ENCODE results near the gene SUPT6H. TPM values are rescaled to one million over a fixed set of nuclear protein-coding genes. Genes with fewer than 3 reads are reported as not detected.

SUPT6H gene
- total and polyA plus RNA-seq, 2 donors (not counting 1 experiment from before 2014, with no cell fraction given): 35.8 to 110 TPM

DNA sequence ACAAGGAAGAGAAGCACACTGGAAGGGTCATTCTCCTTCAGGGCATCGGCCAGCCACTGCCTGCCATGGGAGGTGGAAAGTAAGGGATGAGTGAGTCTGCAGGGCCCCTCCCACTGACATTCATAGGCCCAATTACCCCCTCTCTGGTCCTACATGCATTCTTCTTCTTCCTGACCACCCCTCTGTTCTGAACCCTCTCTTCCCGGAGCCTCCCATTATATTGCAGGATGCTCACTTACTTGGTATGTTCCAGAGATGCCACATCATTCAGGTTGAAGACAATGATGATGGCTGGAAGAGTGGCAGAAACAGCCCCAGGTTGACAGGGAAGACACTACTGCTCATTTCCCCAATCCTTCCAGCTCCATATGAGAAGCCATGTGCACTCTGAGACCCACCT lies 53.2 kb downstream of the SUPT6H start:
- ATAC-seq (ENCODE audit: low read depth): no peak
- intact Hi-C loops (cut with micrococcal nuclease): loop anchor here (5.0 to 10.0 kb wide), 4 partner anchors 37 to 577 kb away; partner anchors contain the start of genes ALDOC, NUFIP2 and PIGS
- Histone ChIP-seq H3K27me3 (replicated peaks in 1 of 4; ENCODE audit: control extremely low read depth in 1 of 4, control insufficient read depth in 3 of 4, insufficient read depth in 4 of 4, low read length in 3 of 4) (peaks cover 0 to 8% (median 2%) of the 10 kb centered on the region in 4 experiments), H3K79me2 (ENCODE audit: control insufficient read depth, insufficient read depth, low read length) (peaks cover 4% of the 10 kb centered on the region), H4K20me1 (ENCODE audit: control insufficient read depth, insufficient read depth, low read length, poor library complexity, severe bottlenecking) (peaks cover 2% of the 10 kb centered on the region), H3K27ac (ENCODE audit: low read length in 2 of 2) (no peak overlapping the region), H3K9me3 (ENCODE audit: control extremely low read depth in 1 of 3, control insufficient read depth in 2 of 3, insufficient read depth in 1 of 3, low read length in 2 of 3) (no peaks in the 10 kb centered on the region), H2AFZ (ENCODE audit: insufficient read depth, low read depth, low read length, poor library complexity, severe bottlenecking) (no peak overlapping the region), H3K4me1 (ENCODE audit: control insufficient read depth in 2 of 2, insufficient read depth in 2 of 2, low read length in 2 of 2) (peaks cover 31 to 48% of the 10 kb centered on the region in 2 donors), H3K4me2 (replicated peaks; ENCODE audit: low read depth, low read length, poor library complexity, severe bottlenecking) (no peak overlapping the region), H3K4me3 (ENCODE audit: control extremely low read depth in 1 of 5, extremely low read depth in 1 of 5, insufficient read depth in 1 of 5, low read depth in 2 of 5, low read length in 4 of 5) (no peak overlapping the region), H3K36me3 (replicated peaks in 1 of 2; ENCODE audit: control extremely low read depth in 1 of 2, control insufficient read depth in 1 of 2, extremely low read depth in 1 of 2, insufficient read depth in 2 of 2, low read length in 1 of 2) (no peaks in the 10 kb centered on the region), H3K9ac (ENCODE audit: low read length) (no peak overlapping the region)
- ChIA-PET POLR2A (no interaction called here), CTCF (interaction anchor here (1.0 to 1.9 kb wide), 2 partner anchors 11 to 203 kb away, joined by 4 to 6 read pairs; partner anchors contain the start of gene TLCD1)
- H3K27me3 Mint-ChIP-seq: no peaks in the 10 kb centered on the region
- no peak overlapping the region for H3K27ac Mint-ChIP-seq
- WGBS (ENCODE audit: insufficient coverage): no CpG with 5 or more reads among the region's 2 CpGs
- peaks cover 41% of the 10 kb centered on the region for H3K4me1 Mint-ChIP-seq
- no peaks in the 10 kb centered on the region for H3K9me3 Mint-ChIP-seq (ENCODE audit: insufficient read depth)
- DNase-seq: no peak
- peak overlapping the region; percentile 50 for H3K4me3 Mint-ChIP-seq
- TF ChIP-seq, protein P1, sequence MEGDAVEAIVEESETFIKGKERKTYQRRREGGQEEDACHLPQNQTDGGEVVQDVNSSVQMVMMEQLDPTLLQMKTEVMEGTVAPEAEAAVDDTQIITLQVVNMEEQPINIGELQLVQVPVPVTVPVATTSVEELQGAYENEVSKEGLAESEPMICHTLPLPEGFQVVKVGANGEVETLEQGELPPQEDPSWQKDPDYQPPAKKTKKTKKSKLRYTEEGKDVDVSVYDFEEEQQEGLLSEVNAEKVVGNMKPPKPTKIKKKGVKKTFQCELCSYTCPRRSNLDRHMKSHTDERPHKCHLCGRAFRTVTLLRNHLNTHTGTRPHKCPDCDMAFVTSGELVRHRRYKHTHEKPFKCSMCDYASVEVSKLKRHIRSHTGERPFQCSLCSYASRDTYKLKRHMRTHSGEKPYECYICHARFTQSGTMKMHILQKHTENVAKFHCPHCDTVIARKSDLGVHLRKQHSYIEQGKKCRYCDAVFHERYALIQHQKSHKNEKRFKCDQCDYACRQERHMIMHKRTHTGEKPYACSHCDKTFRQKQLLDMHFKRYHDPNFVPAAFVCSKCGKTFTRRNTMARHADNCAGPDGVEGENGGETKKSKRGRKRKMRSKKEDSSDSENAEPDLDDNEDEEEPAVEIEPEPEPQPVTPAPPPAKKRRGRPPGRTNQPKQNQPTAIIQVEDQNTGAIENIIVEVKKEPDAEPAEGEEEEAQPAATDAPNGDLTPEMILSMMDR (IDR thresholded peaks at IDR 0.05): no peak
- TF ChIP-seq EZH2 (IDR thresholded peaks at IDR 0.05; ENCODE audit: borderline replicate concordance, insufficient read depth, low read depth, low read length, poor library complexity, severe bottlenecking): no peak
